Common myeloid progenitor, CD34-positive (primary cell): Measurements from ENCODE around the gene TAS2R1.

Source experiments
- CTCF ChIA-PET: fragments of 350-600 bp; sonication (Branson Sonifier 250); formaldehyde crosslinking; loops from one replicate; lab custom pipeline; 2021; ENCODE audit warnings: antibody characterized with exemption; lab: Charles Lee
- POLR2A ChIA-PET: fragments of 350-600 bp; sonication (Branson Sonifier 250); formaldehyde crosslinking; loops from one replicate; lab custom pipeline; 2021; ENCODE audit warnings: antibody characterized with exemption; lab: Charles Lee
- DNase-seq, 3 donors: peaks; one replicate each; pipeline versions ENCODE4 v3.0.0 to v3.0.0-alpha.2; 2013
- H3K27ac ChIP-seq, 2 experiments: 1 replicate in 1 of 2; 2 replicates in 1 of 2; pipeline ENCODE4 v1.7.0; 2013; ENCODE audit warnings: inconsistent platforms in 2 of 2, low read length in 2 of 2, mild to moderate bottlenecking in 2 of 2, low read depth in 1 of 2, moderate library complexity in 1 of 2; ENCODE audit not compliant: severe bottlenecking in 2 of 2, insufficient read depth in 1 of 2, poor library complexity in 1 of 2
- H3K27me3 ChIP-seq, 5 experiments: replicated peaks in 2 of 5; 1 replicate in 3 of 5; 2 replicates in 2 of 5; pipeline versions ENCODE4 v1.6.1 to v1.7.0; 2013; ENCODE audit warnings: low read length in 4 of 5, mild to moderate bottlenecking in 2 of 5, moderate library complexity in 2 of 5, inconsistent platforms in 1 of 5; ENCODE audit not compliant: insufficient read depth in 5 of 5, control insufficient read depth in 4 of 5
- H3K36me3 ChIP-seq, 4 experiments: 1 replicate in 2 of 4; 2 replicates in 2 of 4; pipeline versions ENCODE4 v1.6.1 to v1.7.0; 2013; ENCODE audit warnings: low read length in 3 of 4, control low read depth in 1 of 4, mild to moderate bottlenecking in 1 of 4; ENCODE audit not compliant: control insufficient read depth in 4 of 4, insufficient read depth in 4 of 4
- H3K4me1 ChIP-seq, 4 experiments: 1 replicate in 3 of 4; 2 replicates in 1 of 4; pipeline versions ENCODE4 v1.6.1 to v1.7.1; 2013; ENCODE audit warnings: low read length in 3 of 4, mild to moderate bottlenecking in 3 of 4, control low read depth in 1 of 4, inconsistent platforms in 1 of 4, moderate library complexity in 1 of 4; ENCODE audit not compliant: control insufficient read depth in 4 of 4, insufficient read depth in 4 of 4; ENCODE audit errors: control extremely low read depth in 1 of 4
- H3K4me3 ChIP-seq, 7 experiments: 1 replicate in 4 of 7; 2 replicates in 3 of 7; pipeline versions ENCODE4 v1.5.1 to v1.7.0; 2013; ENCODE audit warnings: mild to moderate bottlenecking in 7 of 7, low read length in 6 of 7, moderate library complexity in 6 of 7, inconsistent platforms in 2 of 7, low read depth in 2 of 7, control low read depth in 1 of 7; ENCODE audit not compliant: insufficient read depth in 4 of 7, control insufficient read depth in 1 of 7; ENCODE audit errors: extremely low read depth in 1 of 7
- H3K9me3 ChIP-seq, 5 experiments: 1 replicate in 4 of 5; 2 replicates in 1 of 5; pipeline versions ENCODE4 v1.6.1 to v1.7.1; 2013; ENCODE audit warnings: low read length in 4 of 5, mild to moderate bottlenecking in 2 of 5, inconsistent platforms in 1 of 5, low read depth in 1 of 5, moderate library complexity in 1 of 5; ENCODE audit not compliant: control insufficient read depth in 4 of 5, insufficient read depth in 2 of 5; ENCODE audit errors: control extremely low read depth in 1 of 5
- WGBS: methylation state at CpG from one replicate; pipeline ENCODE4 v1.1.5; 2013; ENCODE audit not compliant: insufficient coverage; 5-methylcytosine and 5-hydroxymethylcytosine counted together

The TAS2R1 gene

DNA sequence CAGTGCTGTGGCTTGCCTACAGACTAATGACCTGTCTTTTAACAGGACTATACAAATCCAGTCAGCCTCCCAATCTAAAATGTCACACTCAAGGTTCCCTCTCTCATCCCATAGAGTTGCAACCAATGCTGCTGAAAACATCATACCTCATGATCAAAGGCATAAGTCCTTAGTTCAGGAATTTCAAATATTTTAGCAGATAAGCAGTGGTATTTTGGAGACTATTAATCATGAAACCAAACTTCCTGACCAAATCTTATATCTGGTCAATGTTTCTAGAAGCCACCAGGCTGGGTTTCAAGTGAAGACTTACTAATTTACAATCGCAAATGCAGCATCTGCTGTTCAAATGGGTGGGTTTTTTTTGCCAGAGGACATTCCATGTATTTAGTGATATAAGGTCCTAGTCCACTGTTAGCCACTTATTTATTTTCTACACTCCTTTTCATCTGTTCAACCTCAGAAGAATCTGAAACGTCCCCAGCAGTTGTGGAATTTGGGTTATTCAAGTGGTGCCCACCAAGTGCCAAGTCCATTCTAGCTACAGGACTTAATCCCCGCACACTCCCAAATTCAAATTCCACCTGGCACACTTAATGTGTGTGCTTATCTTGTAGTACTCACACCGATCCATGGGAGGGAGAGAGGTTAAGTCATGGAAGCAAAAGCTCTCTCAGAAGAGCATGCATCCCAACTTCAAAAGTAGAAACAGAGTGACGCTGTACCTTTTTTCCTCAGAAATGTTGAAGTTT lies 5.8 kb downstream of the TAS2R1 start:
- WGBS: 83% methylated on average over 2 of the region's 5 CpGs
- ChIA-PET CTCF (no interaction called here), POLR2A (no interaction called here)
- Histone ChIP-seq H3K4me3 (no peak overlapping the region), H3K27ac (no peak overlapping the region), H3K36me3 (no peaks in the 10 kb centered on the region), H3K27me3 (no peaks in the 10 kb centered on the region), H3K4me1 (no peaks in the 10 kb centered on the region), H3K9me3 (peaks cover 0 to 2% (median 0%) of the 10 kb centered on the region in 5 experiments)
- no peak for DNase-seq

DNA sequence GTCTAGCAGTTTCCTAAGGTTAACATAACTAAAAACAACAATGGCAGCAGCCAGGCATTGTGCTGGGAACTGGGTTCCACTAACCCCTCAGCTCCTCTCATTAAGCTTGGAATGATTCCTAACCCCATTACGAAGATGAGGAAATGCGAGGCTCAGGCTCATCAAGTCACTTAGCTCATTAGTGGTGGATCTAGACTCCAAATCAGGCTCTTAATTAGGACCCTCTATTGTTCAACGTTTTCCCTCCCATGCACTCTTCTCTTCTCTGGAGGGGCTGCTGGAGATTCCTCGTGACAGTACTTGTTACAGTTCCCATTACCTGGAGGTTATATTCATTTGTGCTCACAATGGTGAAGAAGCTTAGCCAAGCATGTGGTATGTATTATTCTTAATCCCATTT lies 6.5 kb downstream of the TAS2R1 start:
- ChIA-PET POLR2A (no interaction called here), CTCF (no interaction called here)
- H3K27me3 ChIP-seq: no peaks in the 10 kb centered on the region
- 82% methylated on average over 4 of the region's 4 CpGs for WGBS
- H3K4me3 ChIP-seq: no peak overlapping the region
- H3K9me3 ChIP-seq: peaks cover 0 to 2% (median 0%) of the 10 kb centered on the region in 5 experiments
- no peaks in the 10 kb centered on the region for H3K36me3 ChIP-seq
- no peaks in the 10 kb centered on the region for H3K4me1 ChIP-seq
- H3K27ac ChIP-seq: no peak overlapping the region
- DNase-seq: no peak

DNA sequence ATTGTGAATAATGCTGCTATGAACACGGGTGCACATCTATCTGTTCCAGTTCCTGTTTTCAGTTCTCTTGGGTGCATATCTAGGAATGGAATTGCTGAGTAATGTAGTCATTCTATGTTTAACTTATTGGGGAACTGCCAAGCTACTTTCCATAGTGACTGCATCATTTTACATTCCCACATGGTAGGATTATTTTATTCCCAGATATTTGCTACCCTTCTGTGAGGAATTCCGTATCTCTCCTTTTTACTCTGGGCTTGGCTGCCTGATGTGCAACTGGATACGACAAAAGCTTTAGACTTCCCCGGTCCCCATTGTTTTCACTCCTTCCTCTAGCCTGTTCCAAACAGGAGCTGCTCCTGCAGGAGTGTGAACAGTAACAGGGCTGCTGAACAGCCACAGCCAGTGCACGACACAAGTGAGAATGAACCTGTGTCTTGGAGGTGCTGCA lies 7.2 kb downstream of the TAS2R1 start:
- H3K4me1 ChIP-seq: no peaks in the 10 kb centered on the region
- no peak overlapping the region for H3K27ac ChIP-seq
- peaks cover 0 to 2% (median 0%) of the 10 kb centered on the region in 5 experiments for H3K9me3 ChIP-seq
- no peak overlapping the region for H3K4me3 ChIP-seq
- ChIA-PET POLR2A (no interaction called here), CTCF (no interaction called here)
- no peaks in the 10 kb centered on the region for H3K27me3 ChIP-seq
- no peak for DNase-seq
- no peaks in the 10 kb centered on the region for H3K36me3 ChIP-seq
- 28% methylated on average over 4 of the region's 5 CpGs for whole genome bisulfite sequencing

DNA sequence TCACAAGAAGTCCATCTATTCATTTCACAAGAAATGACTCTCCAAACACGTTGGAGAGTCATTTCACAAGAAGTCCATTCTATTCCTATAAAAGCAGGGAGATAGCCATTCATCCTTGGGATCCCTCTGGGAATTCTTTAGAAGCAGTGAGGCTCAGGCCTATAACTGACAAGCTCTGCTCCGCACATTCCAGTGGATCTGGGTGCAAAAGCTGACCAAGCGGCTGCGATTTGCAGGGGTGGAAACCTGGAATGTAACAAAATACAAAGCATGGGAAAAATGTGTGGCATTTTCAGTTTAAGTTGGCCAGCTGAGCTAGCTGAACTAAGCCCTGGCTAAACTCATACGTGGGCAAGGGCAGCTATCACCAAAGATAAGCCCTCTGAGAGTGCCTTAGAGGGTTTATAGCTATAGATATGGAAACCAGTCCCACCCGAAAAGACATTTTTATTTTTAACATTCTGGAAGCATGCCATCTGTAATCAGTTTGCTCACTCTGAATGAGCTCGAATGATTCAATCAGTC lies 8.7 kb downstream of the TAS2R1 start:
- Histone ChIP-seq H3K27ac (no peak overlapping the region), H3K4me1 (no peaks in the 10 kb centered on the region), H3K36me3 (no peaks in the 10 kb centered on the region), H3K27me3 (no peaks in the 10 kb centered on the region), H3K9me3 (peaks cover 0 to 2% (median 0%) of the 10 kb centered on the region in 5 experiments), H3K4me3 (no peak overlapping the region)
- no peak for DNase-seq
- POLR2A ChIA-PET: no interaction called here
- WGBS: 80% methylated on average over 1 of the region's 7 CpGs
- CTCF ChIA-PET: no interaction called here

DNA sequence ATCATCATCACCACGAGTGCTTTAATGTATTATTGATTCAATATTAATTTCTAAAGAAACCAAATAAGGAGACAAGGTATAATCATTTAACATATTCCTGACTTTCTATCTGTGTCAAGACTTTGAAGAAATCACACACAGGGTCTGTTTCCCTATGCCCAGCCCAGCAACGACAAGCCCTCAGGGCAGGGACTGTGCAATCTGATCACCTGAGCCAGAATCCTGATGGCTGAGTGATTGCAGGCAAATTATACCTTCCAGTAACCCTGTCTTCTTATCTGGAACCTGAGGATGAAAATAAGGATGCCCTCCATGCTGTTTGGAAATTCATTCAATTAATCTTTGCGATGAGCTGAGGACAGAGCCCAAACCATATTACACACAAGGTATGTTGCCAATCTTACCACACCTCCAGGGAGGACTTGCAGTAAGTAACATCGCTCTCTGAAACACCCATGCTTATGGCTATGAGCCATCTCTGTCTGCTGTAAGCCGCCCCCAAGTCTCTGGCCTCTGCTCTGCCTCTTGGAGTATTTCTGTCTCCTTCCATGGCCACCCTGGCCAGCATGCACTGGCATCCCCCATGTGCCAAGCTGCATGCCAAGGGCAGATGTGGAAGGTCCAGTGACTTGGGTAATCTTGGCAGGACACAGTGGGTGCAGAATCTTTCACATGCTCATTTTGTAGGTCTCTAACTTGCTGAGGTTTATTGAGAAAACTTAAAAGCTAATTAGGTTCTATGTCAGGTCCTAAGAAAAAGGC lies 10.6 kb downstream of the TAS2R1 start:
- ChIA-PET CTCF (no interaction called here), POLR2A (no interaction called here)
- Histone ChIP-seq H3K27me3 (no peaks in the 10 kb centered on the region), H3K36me3 (no peaks in the 10 kb centered on the region), H3K27ac (no peak overlapping the region), H3K4me3 (no peak overlapping the region), H3K4me1 (no peaks in the 10 kb centered on the region), H3K9me3 (peaks cover 0 to 2% (median 0%) of the 10 kb centered on the region in 5 experiments)
- DNase-seq: no peak
- 97% methylated on average over 4 of the region's 5 CpGs for WGBS

DNA sequence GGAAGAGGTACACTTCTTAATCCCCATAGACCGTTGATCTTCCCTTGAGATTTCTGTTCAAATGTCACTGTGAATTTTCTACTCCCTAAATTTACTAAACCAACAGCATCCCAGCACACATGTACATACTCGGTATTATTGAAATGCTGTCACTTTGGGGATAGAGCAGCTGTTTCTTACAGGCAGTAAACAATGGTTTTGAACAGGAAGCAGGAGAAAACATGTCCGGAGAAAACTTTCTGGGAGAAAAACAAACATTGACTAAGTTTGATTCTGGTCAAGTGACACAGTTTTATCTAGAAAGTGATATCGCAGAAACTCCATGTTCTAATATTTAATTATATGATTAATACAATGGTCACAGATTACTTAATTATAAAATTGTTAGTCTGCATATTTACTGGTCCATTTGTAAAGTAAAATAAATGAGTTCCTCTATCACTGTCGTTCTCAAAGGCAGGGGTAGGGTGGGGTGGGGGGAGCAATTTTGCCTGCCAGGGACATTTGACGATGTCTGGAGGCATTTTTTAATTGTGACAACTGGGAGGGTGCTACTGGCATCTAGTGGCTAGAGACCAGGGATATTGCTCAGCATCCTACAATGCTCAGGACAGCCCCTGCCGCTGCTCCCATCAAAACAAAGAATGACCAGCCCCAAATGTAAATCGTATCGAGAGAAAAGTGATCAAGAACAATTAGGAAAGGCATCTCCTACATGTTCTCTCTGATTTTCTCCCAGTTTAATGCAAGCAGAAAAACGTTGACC lies 12.2 kb downstream of the TAS2R1 start:
- 44% methylated on average over 4 of the region's 10 CpGs for WGBS
- Histone ChIP-seq H3K4me3 (no peak overlapping the region), H3K27ac (no peak overlapping the region), H3K4me1 (no peaks in the 10 kb centered on the region), H3K27me3 (no peaks in the 10 kb centered on the region), H3K36me3 (no peaks in the 10 kb centered on the region), H3K9me3 (no peaks in the 10 kb centered on the region)
- POLR2A ChIA-PET: no interaction called here
- DNase-seq: no peak
- CTCF ChIA-PET: no interaction called here
